ENCODE data around the gene NT5DC4.

DNA sequence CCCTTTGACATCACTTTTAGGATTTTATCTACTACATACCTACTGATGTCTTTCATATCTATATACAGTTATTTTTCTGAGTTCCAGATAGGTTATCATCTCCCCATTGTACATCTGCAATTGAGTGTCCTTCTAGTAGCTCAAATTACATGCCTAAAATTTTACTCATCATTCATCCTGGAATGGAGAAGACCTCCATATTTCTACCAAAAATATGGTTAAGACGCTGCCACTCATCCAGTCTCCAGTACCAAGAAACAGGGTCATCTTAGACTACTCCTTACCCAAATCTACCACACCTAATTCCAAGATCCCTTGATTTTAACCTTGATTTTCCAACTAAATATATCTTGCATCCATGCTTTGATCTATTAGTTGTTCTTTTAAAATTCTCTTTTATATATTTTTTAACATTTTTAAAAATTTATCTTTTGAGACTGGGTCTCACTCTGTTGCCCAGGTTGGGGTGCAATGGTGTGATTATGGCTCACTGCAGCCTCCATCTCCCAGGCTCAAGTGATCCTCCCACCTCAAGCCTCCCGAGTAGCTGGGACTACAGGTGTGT, 52.2 kb downstream of the NT5DC4 start:
- TF ChIP-seq, protein P1, sequence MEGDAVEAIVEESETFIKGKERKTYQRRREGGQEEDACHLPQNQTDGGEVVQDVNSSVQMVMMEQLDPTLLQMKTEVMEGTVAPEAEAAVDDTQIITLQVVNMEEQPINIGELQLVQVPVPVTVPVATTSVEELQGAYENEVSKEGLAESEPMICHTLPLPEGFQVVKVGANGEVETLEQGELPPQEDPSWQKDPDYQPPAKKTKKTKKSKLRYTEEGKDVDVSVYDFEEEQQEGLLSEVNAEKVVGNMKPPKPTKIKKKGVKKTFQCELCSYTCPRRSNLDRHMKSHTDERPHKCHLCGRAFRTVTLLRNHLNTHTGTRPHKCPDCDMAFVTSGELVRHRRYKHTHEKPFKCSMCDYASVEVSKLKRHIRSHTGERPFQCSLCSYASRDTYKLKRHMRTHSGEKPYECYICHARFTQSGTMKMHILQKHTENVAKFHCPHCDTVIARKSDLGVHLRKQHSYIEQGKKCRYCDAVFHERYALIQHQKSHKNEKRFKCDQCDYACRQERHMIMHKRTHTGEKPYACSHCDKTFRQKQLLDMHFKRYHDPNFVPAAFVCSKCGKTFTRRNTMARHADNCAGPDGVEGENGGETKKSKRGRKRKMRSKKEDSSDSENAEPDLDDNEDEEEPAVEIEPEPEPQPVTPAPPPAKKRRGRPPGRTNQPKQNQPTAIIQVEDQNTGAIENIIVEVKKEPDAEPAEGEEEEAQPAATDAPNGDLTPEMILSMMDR (IDR thresholded peaks at IDR 0.05): no peak
- no peak for TF ChIP-seq POLR2A (IDR thresholded peaks at IDR 0.05)

Measured in uterus (tissue), 2 donors.